Type B pancreatic cell (in vitro differentiated cells): ENCODE measurements around the gene DDX51. TPM values are rescaled to one million over a fixed set of nuclear protein-coding genes. Genes with fewer than 3 reads are reported as not detected.

ENCODE experiments used
- DNase-seq: peaks from one replicate; pipeline ENCODE4 v3.0.0; 2021; ENCODE audit warnings: mixed read lengths; ENCODE audit not compliant: unreplicated experiment; ENCODE audit errors: extremely low spot score
- H3K27ac Mint-ChIP-seq: 2 replicates; pipeline ENCODE4 v1.8.0; 2021; ENCODE audit warnings: mild to moderate bottlenecking, mixed read lengths
- H3K27me3 Mint-ChIP-seq: 2 replicates; pipeline ENCODE4 v1.8.0; 2021; ENCODE audit warnings: mixed read lengths
- H3K36me3 Mint-ChIP-seq: 2 replicates; pipeline ENCODE4 v1.8.0; 2021; ENCODE audit warnings: mixed read lengths
- H3K4me1 Mint-ChIP-seq: one replicate; pipeline ENCODE4 v1.8.0; 2021; ENCODE audit warnings: mixed read lengths; ENCODE audit not compliant: unreplicated experiment
- H3K4me3 Mint-ChIP-seq: 2 replicates; pipeline ENCODE4 v1.8.0; 2021; ENCODE audit warnings: mild to moderate bottlenecking, mixed read lengths
- H3K9me3 Mint-ChIP-seq: 2 replicates; pipeline ENCODE4 v1.8.0; 2021; ENCODE audit warnings: mixed read lengths
- CTCF ChIP-seq: fragments of 200-600 bp; sonication (generic); conservative IDR thresholded peaks from 2 replicates; pipeline ENCODE4 v1.5.0; 2021; ENCODE audit warnings: antibody characterized with exemption, mild to moderate bottlenecking
- total RNA-seq: library from RNA; stranded (reverse); gene quantifications from 2 replicates; pipeline ENCODE4 v1.2.1, GENCODE V29; 2021; ENCODE audit warnings: low replicate concordance

The DDX51 gene
- total RNA-seq, 1 donor from 2014 or later, result 30.5 TPM

GRCh38 chr12:132180648-132181546, 36.8 kb upstream of the DDX51 start:
- DNase-seq, result no peak
- Mint-ChIP-seq H3K27ac (no peak overlapping the region), H3K9me3 (no peaks in the 10 kb centered on the region), H3K4me1 (no peaks in the 10 kb centered on the region), H3K27me3 (peaks cover 73% of the 10 kb centered on the region), H3K36me3 (no peaks in the 10 kb centered on the region), H3K4me3 (no peak overlapping the region)
- TF ChIP-seq CTCF, result no peak

GRCh38 chr12:132179431-132180362, 35.6 kb upstream of the DDX51 start:
- Mint-ChIP-seq H3K27ac (no peak overlapping the region), H3K36me3 (no peaks in the 10 kb centered on the region), H3K4me1 (peaks cover 2% of the 10 kb centered on the region), H3K4me3 (no peak overlapping the region), H3K27me3 (peaks cover 63% of the 10 kb centered on the region), H3K9me3 (no peaks in the 10 kb centered on the region)
- no peak for DNase-seq
- TF ChIP-seq CTCF, result no peak

- no peaks in the 10 kb centered on the region for H3K36me3 Mint-ChIP-seq
- no peak overlapping the region for H3K4me3 Mint-ChIP-seq
- H3K27me3 Mint-ChIP-seq, result peaks cover 60% of the 10 kb centered on the region
- H3K4me1 Mint-ChIP-seq, result peaks cover 5% of the 10 kb centered on the region
- no peaks in the 10 kb centered on the region for H3K9me3 Mint-ChIP-seq
- no peak for TF ChIP-seq CTCF
- H3K27ac Mint-ChIP-seq, result no peak overlapping the region
- DNase-seq, result no peak
Observed at GRCh38 chr12:132178801-132179401, 34.8 kb upstream of the DDX51 start.

GRCh38 chr12:132178316-132178715, 34.2 kb upstream of the DDX51 start:
- Mint-ChIP-seq H3K4me1 (peaks cover 5% of the 10 kb centered on the region), H3K9me3 (no peaks in the 10 kb centered on the region), H3K27me3 (peaks cover 56% of the 10 kb centered on the region), H3K27ac (no peak overlapping the region), H3K4me3 (no peak overlapping the region), H3K36me3 (no peaks in the 10 kb centered on the region)
- no peak for TF ChIP-seq CTCF
- no peak for DNase-seq

- H3K9me3 Mint-ChIP-seq, result no peaks in the 10 kb centered on the region
- H3K27ac Mint-ChIP-seq, result no peak overlapping the region
- H3K4me1 Mint-ChIP-seq, result peaks cover 5% of the 10 kb centered on the region
- TF ChIP-seq CTCF, result no peak
- H3K4me3 Mint-ChIP-seq, result no peak overlapping the region
- no peaks in the 10 kb centered on the region for H3K36me3 Mint-ChIP-seq
- peaks cover 49% of the 10 kb centered on the region for H3K27me3 Mint-ChIP-seq
- DNase-seq, result no peak
Observed at GRCh38 chr12:132176920-132177551, 32.9 kb upstream of the DDX51 start.
